ENCODE results near the gene CHRM2.

The CHRM2 gene

DNA sequence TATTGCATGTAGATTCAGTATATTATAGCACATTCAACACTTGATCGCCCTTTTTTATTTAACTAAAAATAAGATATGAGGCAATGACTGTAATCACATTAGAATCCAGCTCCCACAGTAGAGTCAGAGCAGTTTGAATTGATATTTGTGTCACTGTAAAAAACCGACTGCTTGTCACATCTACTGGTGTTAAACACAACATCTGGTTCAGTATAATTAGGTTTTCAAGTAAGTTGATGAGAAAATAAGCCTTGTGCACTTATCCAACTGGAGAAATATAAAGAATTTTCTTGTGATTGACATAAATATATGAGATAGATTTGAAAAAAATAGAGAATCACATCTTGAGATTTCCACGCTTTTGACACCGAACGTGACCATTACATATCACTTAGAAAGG lies 69.0 kb downstream of the CHRM2 start:
- no peak for DNase-seq (ENCODE audit: extremely low read depth, insufficient read length)
- Histone ChIP-seq H3K27me3 (replicated peaks; ENCODE audit: control insufficient read depth, insufficient read depth, low read length) (no peaks in the 10 kb centered on the region), H3K36me3 (ENCODE audit: control insufficient read depth, insufficient read depth, low read length) (no peaks in the 10 kb centered on the region), H3K4me3 (replicated peaks; ENCODE audit: low read depth, low read length) (no peak overlapping the region)
- TF ChIP-seq, protein P1, sequence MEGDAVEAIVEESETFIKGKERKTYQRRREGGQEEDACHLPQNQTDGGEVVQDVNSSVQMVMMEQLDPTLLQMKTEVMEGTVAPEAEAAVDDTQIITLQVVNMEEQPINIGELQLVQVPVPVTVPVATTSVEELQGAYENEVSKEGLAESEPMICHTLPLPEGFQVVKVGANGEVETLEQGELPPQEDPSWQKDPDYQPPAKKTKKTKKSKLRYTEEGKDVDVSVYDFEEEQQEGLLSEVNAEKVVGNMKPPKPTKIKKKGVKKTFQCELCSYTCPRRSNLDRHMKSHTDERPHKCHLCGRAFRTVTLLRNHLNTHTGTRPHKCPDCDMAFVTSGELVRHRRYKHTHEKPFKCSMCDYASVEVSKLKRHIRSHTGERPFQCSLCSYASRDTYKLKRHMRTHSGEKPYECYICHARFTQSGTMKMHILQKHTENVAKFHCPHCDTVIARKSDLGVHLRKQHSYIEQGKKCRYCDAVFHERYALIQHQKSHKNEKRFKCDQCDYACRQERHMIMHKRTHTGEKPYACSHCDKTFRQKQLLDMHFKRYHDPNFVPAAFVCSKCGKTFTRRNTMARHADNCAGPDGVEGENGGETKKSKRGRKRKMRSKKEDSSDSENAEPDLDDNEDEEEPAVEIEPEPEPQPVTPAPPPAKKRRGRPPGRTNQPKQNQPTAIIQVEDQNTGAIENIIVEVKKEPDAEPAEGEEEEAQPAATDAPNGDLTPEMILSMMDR (IDR thresholded peaks at IDR 0.05; ENCODE audit: insufficient read depth, low read length, poor library complexity, severe bottlenecking) = no peak

DNA sequence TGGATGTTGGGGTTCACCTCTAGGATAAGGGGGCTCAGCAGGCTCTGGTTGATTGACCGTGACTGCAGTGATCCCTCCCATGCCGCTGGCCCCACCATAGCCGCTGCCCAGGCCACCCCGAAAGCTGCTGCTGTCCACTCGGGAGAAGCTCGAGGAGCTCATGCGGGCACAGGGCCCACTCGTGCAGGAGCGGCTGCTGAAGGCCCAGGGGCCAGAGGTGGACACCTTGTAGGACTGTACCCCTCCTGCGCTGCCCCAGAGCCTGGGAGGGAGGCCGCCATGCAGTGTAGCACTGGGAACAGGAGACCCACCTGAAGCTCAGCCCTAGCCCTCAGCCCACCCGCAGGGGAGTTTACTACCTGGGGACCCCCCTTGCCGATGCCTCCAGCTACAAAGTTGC lies 70.0 kb downstream of the CHRM2 start:
- Histone ChIP-seq H3K27me3 (replicated peaks; ENCODE audit: control insufficient read depth, insufficient read depth, low read length) (no peaks in the 10 kb centered on the region), H3K36me3 (ENCODE audit: control insufficient read depth, insufficient read depth, low read length) (no peaks in the 10 kb centered on the region)
- no peak for DNase-seq (ENCODE audit: extremely low read depth, insufficient read length)

DNA sequence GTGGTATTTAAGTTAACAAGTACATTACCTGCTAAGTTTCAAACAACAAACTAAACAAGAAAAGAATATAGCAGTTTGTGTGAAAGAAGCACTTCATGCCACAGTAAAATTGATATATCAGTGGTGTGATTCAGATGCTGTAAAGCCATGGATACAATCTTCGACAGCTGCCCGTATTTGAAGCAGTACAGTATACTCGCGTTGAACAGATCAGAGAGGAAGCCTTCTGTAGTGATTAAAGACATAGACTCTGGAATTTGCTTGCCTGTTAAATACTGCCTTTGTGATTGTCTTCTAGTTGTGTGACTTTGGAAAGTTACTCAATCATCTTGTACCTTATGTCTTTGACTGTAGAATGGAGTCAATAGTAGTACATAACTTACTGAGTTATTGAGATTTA lies 71.7 kb downstream of the CHRM2 start:
- Histone ChIP-seq H3K4me3 (replicated peaks; ENCODE audit: low read depth, low read length) (no peak overlapping the region), H3K36me3 (ENCODE audit: control insufficient read depth, insufficient read depth, low read length) (no peaks in the 10 kb centered on the region), H3K27me3 (replicated peaks; ENCODE audit: control insufficient read depth, insufficient read depth, low read length) (no peaks in the 10 kb centered on the region)
- TF ChIP-seq, protein P1 (IDR thresholded peaks at IDR 0.05; ENCODE audit: insufficient read depth, low read length, poor library complexity, severe bottlenecking) = no peak
- DNase-seq (ENCODE audit: extremely low read depth, insufficient read length) = no peak

More for the DNA sequence above, 70.0 kb downstream of the CHRM2 start:
- TF ChIP-seq, protein P1 (IDR thresholded peaks at IDR 0.05; ENCODE audit: insufficient read depth, low read length, poor library complexity, severe bottlenecking) = no peak
- no peak overlapping the region for H3K4me3 ChIP-seq (replicated peaks; ENCODE audit: low read depth, low read length)

DNA sequence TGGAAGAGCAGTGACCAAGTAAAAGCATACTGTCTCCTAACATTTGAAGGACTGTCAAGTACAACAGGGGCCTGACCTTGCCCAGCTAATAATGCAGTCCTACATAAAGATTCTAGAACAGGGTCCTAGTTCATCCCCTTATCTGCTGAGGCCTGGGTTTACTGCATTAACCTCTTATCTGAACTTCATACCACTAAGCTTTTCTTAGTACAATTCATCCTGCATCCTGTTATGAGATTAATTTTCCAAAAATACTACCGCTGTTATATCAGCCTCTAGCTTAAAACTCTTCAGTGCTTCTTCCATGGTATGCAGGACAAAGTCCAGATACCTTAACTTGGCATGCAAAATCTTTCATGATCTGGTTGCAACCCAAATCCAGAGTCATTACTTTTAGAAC lies 72.5 kb downstream of the CHRM2 start:
- Histone ChIP-seq H3K4me3 (replicated peaks; ENCODE audit: low read depth, low read length) (no peak overlapping the region), H3K36me3 (ENCODE audit: control insufficient read depth, insufficient read depth, low read length) (no peaks in the 10 kb centered on the region), H3K27me3 (replicated peaks; ENCODE audit: control insufficient read depth, insufficient read depth, low read length) (no peaks in the 10 kb centered on the region)
- TF ChIP-seq, protein P1 (IDR thresholded peaks at IDR 0.05; ENCODE audit: insufficient read depth, low read length, poor library complexity, severe bottlenecking) = no peak
- DNase-seq (ENCODE audit: extremely low read depth, insufficient read length) = no peak

DNA sequence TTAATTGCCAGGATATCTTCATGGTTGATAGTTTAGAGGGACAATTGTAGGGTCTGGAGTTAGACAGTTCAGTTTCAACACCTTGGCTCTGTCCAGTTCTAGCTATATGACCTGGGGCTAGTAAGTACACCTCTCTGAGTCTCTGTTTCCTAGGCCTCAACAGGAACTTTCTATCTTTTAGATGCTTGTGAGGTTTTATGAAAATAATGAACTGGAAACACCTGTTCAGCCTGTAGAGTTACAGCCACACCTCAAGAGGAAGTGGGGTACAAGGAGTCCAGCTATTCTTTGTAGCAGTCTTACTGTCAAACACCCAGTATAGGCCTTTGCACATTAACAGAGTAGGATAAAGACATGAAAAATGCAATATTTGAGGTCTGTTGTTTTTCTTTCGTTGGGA lies 73.4 kb downstream of the CHRM2 start:
- no peaks in the 10 kb centered on the region for H3K27me3 ChIP-seq (replicated peaks; ENCODE audit: control insufficient read depth, insufficient read depth, low read length)
- no peaks in the 10 kb centered on the region for H3K36me3 ChIP-seq (ENCODE audit: control insufficient read depth, insufficient read depth, low read length)
- H3K4me3 ChIP-seq (replicated peaks; ENCODE audit: low read depth, low read length) = no peak overlapping the region
- TF ChIP-seq, protein P1 (IDR thresholded peaks at IDR 0.05; ENCODE audit: insufficient read depth, low read length, poor library complexity, severe bottlenecking) = no peak
- no peak for DNase-seq (ENCODE audit: extremely low read depth, insufficient read length)

DNA sequence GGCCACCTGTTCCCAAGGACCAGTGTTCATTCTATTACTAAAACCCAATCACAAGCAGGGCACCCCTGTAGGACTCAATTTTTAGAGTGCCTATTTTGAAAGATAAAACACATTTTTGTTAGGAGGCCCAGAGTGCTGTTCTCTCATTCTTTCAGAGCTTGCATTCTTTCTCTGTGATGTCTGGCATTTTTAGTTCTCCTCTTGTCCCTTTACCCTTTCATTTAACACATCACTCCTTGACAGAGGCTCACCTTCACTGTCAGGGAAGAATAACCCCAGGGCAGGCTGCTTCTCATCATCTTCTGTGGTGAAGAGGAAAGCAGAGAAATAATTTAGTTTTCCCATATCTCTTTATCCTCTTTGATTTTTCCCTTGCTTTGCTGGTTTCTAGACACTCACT lies 73.9 kb downstream of the CHRM2 start:
- TF ChIP-seq, protein P1 (IDR thresholded peaks at IDR 0.05; ENCODE audit: insufficient read depth, low read length, poor library complexity, severe bottlenecking) = no peak
- Histone ChIP-seq H3K36me3 (ENCODE audit: control insufficient read depth, insufficient read depth, low read length) (no peaks in the 10 kb centered on the region), H3K27me3 (replicated peaks; ENCODE audit: control insufficient read depth, insufficient read depth, low read length) (no peaks in the 10 kb centered on the region), H3K4me3 (replicated peaks; ENCODE audit: low read depth, low read length) (no peak overlapping the region)
- no peak for DNase-seq (ENCODE audit: extremely low read depth, insufficient read length)

Measured in GM06990 (cell line).